Peyer's patch (tissue), 4 donors: ENCODE measurements around the gene EHMT2.

ENCODE experiments used
- POLR2A ChIP-seq, 2 donors: fragments of 450-650 bp; IDR thresholded peaks; one replicate each; pipeline ENCODE4 v1.5.1; 2017; ENCODE audit warnings: antibody characterized with exemption in 2 of 2, mild to moderate bottlenecking in 2 of 2, moderate library complexity in 2 of 2
- TF ChIP-seq, protein P1 (sequence below), 6 experiments: fragments of 450-650 bp in 4 of 6; fragments of 200-600 bp in 2 of 6; sonication (generic) in 1 of 6; IDR thresholded peaks; one replicate each; pipeline ENCODE4 v1.5.1; 2017 to 2019; ENCODE audit warnings: antibody characterized with exemption in 6 of 6, mild to moderate bottlenecking in 3 of 6, moderate library complexity in 1 of 6

DNA sequence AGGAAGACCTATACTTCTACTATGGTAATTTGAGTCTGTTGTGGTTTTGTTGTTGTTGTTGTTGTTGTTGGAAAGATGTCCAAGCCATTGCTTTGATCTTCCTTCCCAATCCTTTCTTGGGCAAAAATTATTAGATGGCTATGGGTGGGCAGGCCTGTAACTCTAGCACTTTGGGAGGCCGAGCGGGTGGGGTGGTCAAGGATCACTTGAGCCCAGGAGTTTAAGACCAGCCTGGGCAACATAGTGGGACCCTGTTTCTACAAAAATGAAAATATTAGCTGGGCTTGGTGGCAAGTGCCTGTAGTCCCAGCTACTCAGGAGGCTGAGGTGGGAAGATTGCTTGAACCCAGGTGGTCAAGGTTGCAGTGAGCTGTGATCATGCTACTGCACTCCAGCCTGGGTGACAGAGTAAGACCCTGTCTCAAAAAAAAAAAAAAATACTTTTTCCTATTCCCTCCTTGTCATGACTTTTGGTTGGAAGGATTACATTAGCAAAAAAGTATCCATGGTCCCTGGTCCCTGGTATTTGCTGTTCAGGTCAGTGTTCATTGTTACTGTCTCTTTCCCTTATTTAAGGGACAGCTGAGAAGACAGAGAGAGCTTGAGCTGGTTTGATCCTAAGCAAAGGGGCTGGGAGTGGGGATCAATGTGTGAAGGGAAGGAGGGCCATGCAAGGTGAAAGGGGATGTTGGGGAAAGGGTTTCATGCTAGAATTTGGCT, 46.6 kb downstream of the EHMT2 start:
- TF ChIP-seq, protein P1, sequence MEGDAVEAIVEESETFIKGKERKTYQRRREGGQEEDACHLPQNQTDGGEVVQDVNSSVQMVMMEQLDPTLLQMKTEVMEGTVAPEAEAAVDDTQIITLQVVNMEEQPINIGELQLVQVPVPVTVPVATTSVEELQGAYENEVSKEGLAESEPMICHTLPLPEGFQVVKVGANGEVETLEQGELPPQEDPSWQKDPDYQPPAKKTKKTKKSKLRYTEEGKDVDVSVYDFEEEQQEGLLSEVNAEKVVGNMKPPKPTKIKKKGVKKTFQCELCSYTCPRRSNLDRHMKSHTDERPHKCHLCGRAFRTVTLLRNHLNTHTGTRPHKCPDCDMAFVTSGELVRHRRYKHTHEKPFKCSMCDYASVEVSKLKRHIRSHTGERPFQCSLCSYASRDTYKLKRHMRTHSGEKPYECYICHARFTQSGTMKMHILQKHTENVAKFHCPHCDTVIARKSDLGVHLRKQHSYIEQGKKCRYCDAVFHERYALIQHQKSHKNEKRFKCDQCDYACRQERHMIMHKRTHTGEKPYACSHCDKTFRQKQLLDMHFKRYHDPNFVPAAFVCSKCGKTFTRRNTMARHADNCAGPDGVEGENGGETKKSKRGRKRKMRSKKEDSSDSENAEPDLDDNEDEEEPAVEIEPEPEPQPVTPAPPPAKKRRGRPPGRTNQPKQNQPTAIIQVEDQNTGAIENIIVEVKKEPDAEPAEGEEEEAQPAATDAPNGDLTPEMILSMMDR (IDR thresholded peaks at IDR 0.05) = no peak
- no peak for TF ChIP-seq POLR2A (IDR thresholded peaks at IDR 0.05)
